Measurements from ENCODE around the gene TOX2. TPM values are rescaled to one million over a fixed set of nuclear protein-coding genes. Genes with fewer than 3 reads are reported as not detected.

TOX2 gene
- total RNA-seq, 2 donors from 2014 or later, result 4.0 to 6.1 TPM

DNA sequence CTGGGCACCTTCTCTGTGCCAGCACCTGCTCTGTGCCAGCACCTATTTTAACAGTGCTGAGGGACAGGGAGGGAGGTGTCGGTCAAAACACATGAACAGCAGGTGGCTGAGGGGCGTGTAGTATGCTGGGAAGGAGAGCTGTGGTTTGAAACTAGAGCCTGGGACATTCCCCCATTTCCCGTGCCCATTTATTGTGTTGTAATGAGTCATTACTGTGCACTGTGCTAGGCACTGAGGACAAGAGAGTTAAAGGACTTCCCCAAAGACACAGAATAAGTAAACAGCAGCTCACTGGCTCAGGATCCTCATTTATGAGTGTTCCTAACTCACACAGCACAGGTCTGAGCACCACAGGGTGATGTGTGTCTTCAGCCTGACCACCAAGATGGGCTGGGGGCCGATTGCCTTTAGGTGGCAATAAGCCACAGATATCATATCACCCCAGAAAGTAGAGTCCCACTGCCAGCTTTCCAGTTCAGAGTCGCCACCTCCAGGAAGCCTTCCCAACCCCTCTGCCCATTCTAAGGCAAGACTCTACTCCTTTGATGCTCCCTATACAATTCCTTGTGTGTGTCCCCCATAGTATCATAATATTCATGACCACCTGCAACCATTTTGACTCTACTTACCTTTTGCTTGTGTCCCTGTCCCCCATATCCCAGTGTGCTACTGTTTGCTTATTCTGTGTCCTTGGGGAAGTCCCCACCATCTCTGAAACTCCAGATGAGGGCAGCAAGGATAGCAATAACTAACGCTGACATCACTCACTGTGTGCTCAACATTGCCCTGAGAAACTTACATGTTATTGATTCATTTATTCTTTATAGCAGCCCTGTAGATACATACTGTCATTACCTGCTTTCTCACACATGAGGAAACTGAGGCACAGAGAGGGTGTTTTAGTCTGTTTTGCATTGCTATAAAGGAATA is 87.3 kb downstream of the TOX2 start:
- peak; percentile 27 for DNase-seq
- H3K27me3 ChIP-seq, result no peaks in the 10 kb centered on the region
- intact Hi-C loops (cut with DNase I), result no loop called here

GRCh38 chr20:44002861-44003260 is 88.2 kb downstream of the TOX2 start:
- Histone ChIP-seq H3K36me3 (no peaks in the 10 kb centered on the region), H3K9me3 (no peaks in the 10 kb centered on the region), H3K4me1 (no peaks in the 10 kb centered on the region), H3K27ac (no peak overlapping the region), H3K4me3 (no peak overlapping the region), H3K27me3 (no peaks in the 10 kb centered on the region), H3K9ac (ENCODE audit: low read depth in 2 of 2, low read length in 2 of 2) (no peak overlapping the region)
- no peak for TF ChIP-seq CTCF (IDR thresholded peaks at IDR 0.05)
- DNase-seq, result no peak
- intact Hi-C loops (cut with DNase I), result no loop called here

More for the DNA sequence above, 87.3 kb downstream of the TOX2 start:
- no peak overlapping the region for H3K4me3 ChIP-seq
- H3K4me1 ChIP-seq, result no peaks in the 10 kb centered on the region
- no peaks in the 10 kb centered on the region for H3K9me3 ChIP-seq
- TF ChIP-seq CTCF (IDR thresholded peaks at IDR 0.05), result no peak
- no peaks in the 10 kb centered on the region for H3K36me3 ChIP-seq
- H3K9ac ChIP-seq (ENCODE audit: low read depth in 2 of 2, low read length in 2 of 2), result no peak overlapping the region
- H3K27ac ChIP-seq, result no peak overlapping the region

DNA sequence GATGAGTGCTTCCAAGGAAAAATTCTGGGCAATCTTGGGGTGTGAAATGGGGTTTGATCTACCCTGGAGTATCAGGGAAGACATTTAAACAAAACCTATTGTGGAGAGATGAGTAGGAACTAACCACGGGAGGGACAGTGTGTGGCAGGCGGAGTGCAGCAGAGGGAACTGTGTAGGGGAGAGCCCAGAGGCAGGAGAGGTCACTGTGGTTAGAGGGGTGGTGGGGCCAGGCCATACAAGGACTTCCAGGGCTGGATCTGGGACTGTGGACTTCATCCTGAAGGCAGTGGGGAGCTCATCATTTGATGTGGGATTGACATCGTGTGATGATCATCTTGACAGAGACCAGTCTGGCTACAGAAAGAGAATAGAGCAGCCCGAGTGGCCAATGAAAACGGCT is 89.0 kb downstream of the TOX2 start:
- Histone ChIP-seq H3K4me1 (no peaks in the 10 kb centered on the region), H3K9ac (ENCODE audit: low read depth in 2 of 2, low read length in 2 of 2) (no peak overlapping the region), H3K27me3 (no peaks in the 10 kb centered on the region), H3K36me3 (no peaks in the 10 kb centered on the region), H3K27ac (no peak overlapping the region), H3K9me3 (no peaks in the 10 kb centered on the region), H3K4me3 (no peak overlapping the region)
- no peak for DNase-seq
- intact Hi-C loops (cut with DNase I), result no loop called here
- TF ChIP-seq CTCF (IDR thresholded peaks at IDR 0.05), result no peak

DNA sequence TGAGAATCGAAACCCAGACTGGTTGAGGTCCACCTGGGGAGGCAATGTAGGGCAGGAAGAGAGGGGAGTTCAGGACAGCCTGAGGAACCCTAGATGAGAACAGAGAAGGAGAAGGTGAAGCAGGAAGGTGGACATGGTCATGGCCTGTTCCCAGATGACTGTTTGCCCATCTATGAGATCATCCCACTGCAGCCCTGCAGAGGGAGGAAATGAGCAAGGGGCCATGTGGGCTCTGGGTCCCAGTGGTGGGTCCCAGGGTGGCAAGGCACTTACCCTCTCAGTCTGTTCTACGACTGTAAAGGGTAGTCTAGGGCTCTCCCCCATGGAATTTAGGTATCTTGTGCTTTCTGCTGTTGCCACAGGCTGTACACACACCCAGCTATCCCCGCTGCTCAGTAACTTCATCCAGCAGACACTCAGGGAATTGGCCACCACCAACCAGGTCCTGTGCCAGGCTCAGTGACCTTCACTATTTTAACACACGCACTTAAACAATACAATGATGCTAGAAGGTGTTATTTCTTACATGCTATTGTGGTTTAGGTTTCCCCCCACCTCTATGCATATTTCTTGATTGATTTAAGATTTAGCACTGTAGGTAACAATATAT is 89.8 kb downstream of the TOX2 start:
- TF ChIP-seq CTCF (IDR thresholded peaks at IDR 0.05), result no peak
- DNase-seq, result no peak
- intact Hi-C loops (cut with DNase I), result no loop called here

GRCh38 chr20:44005661-44006060 is 91.0 kb downstream of the TOX2 start:
- no peaks in the 10 kb centered on the region for H3K36me3 ChIP-seq
- H3K9ac ChIP-seq (ENCODE audit: low read depth in 2 of 2, low read length in 2 of 2), result no peak overlapping the region
- H3K27ac ChIP-seq, result no peak overlapping the region
- no peak for TF ChIP-seq CTCF (IDR thresholded peaks at IDR 0.05)
- DNase-seq, result no peak
- no peaks in the 10 kb centered on the region for H3K27me3 ChIP-seq
- no peaks in the 10 kb centered on the region for H3K4me1 ChIP-seq
- no peaks in the 10 kb centered on the region for H3K9me3 ChIP-seq
- H3K4me3 ChIP-seq, result no peak overlapping the region
- intact Hi-C loops (cut with DNase I), result no loop called here

More for the DNA sequence above, 89.8 kb downstream of the TOX2 start:
- Histone ChIP-seq H3K4me3 (no peak overlapping the region), H3K9me3 (no peaks in the 10 kb centered on the region), H3K4me1 (no peaks in the 10 kb centered on the region), H3K9ac (ENCODE audit: low read depth in 2 of 2, low read length in 2 of 2) (no peak overlapping the region), H3K27ac (no peak overlapping the region), H3K27me3 (no peaks in the 10 kb centered on the region), H3K36me3 (no peaks in the 10 kb centered on the region)
